GM18858 (cell line): ENCODE data around the gene SORCS2.

Experiments
- ATAC-seq: cut with Tn5 transposase; IDR thresholded peaks from one replicate; pipeline ENCODE4 v1.9.1; 2021; ENCODE audit not compliant: unreplicated experiment

The SORCS2 gene

GRCh38 chr4:7185487-7186030, 6.8 kb upstream of the SORCS2 start:
- ATAC-seq = no peak

- no peak for ATAC-seq
Measured at GRCh38 chr4:7186031-7186430, 6.3 kb upstream of the SORCS2 start.

GRCh38 chr4:7186516-7187167, 5.7 kb upstream of the SORCS2 start:
- ATAC-seq = no peak

- no peak for ATAC-seq
Measured at GRCh38 chr4:7187168-7187535, 5.2 kb upstream of the SORCS2 start.

GRCh38 chr4:7187691-7188090, 4.6 kb upstream of the SORCS2 start:
- ATAC-seq = no peak

- no peak for ATAC-seq
Measured at GRCh38 chr4:7189066-7189465, 3.3 kb upstream of the SORCS2 start.

GRCh38 chr4:7189475-7190277, 2.7 kb upstream of the SORCS2 start:
- ATAC-seq = no peak

GRCh38 chr4:7190278-7190594, 2.1 kb upstream of the SORCS2 start:
- ATAC-seq = no peak

- no peak for ATAC-seq
Measured at GRCh38 chr4:7190691-7191545, 1.4 kb upstream of the SORCS2 start.

- ATAC-seq = no peak
Measured at GRCh38 chr4:7191546-7192251, 639 bp upstream of the SORCS2 start.

GRCh38 chr4:7193030-7193958, 956 bp downstream of the SORCS2 start:
- no peak for ATAC-seq

GRCh38 chr4:7194251-7195140, 2.2 kb downstream of the SORCS2 start:
- no peak for ATAC-seq

GRCh38 chr4:7195141-7195515, 2.8 kb downstream of the SORCS2 start:
- no peak for ATAC-seq

- no peak for ATAC-seq
Measured at GRCh38 chr4:7195546-7196287, 3.4 kb downstream of the SORCS2 start.

- ATAC-seq = no peak
Measured at GRCh38 chr4:7196288-7196651, 3.9 kb downstream of the SORCS2 start.

GRCh38 chr4:7196736-7197135, 4.4 kb downstream of the SORCS2 start:
- ATAC-seq = no peak

GRCh38 chr4:7197910-7198309, 5.6 kb downstream of the SORCS2 start:
- ATAC-seq = no peak

GRCh38 chr4:7198440-7199128, 6.2 kb downstream of the SORCS2 start:
- no peak for ATAC-seq
